Right lobe of liver (tissue), 4 donors: Measurements from ENCODE around the gene STAT6.

ENCODE experiments used
- POLR2A ChIP-seq: fragments of 450-650 bp; IDR thresholded peaks from one replicate; pipeline ENCODE4 v1.6.1; 2017; ENCODE audit warnings: antibody characterized with exemption, mild to moderate bottlenecking
- TF ChIP-seq, protein P1 (sequence below), 4 donors: fragments of 200-600 bp in 3 of 4; fragments of 450-650 bp in 1 of 4; IDR thresholded peaks; one replicate each; pipeline versions ENCODE4 v1.5.1 to v1.8.0; 2016 to 2022; ENCODE audit warnings: antibody characterized with exemption in 4 of 4, mild to moderate bottlenecking in 2 of 4
- donor health status: DM: no; HTN: no; CAD: no.
- donor health status: DM: no; HTN: no; CAD: no.
- donor health status: DM: no; HTN: yes; CAD: no.

DNA sequence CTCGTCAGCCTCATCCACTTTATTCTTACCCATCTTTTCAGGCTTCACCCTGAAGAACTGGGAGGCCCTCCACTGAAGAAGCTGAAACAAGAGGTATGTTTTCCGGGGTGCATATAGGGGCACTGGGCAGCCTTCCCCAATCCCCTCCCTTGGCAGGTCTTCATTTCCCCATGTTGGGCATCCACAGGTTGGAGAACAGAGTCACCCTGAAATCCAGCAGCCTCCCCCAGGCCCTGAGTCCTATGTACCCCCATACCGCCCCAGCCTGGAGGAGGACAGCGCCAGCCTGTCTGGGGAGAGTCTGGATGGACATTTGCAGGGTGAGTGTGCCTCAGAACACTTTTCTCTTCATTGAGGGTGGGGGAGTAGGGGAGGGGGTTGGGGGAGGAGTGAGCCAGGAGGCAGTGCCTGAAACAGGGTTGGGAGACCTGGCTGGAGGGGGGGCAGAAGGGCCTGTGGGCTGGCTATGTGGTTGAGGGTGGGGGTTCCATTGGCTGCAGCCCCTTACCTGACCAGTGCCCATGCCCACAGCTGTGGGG is 18.2 kb downstream of the STAT6 start:
- TF ChIP-seq, protein P1, sequence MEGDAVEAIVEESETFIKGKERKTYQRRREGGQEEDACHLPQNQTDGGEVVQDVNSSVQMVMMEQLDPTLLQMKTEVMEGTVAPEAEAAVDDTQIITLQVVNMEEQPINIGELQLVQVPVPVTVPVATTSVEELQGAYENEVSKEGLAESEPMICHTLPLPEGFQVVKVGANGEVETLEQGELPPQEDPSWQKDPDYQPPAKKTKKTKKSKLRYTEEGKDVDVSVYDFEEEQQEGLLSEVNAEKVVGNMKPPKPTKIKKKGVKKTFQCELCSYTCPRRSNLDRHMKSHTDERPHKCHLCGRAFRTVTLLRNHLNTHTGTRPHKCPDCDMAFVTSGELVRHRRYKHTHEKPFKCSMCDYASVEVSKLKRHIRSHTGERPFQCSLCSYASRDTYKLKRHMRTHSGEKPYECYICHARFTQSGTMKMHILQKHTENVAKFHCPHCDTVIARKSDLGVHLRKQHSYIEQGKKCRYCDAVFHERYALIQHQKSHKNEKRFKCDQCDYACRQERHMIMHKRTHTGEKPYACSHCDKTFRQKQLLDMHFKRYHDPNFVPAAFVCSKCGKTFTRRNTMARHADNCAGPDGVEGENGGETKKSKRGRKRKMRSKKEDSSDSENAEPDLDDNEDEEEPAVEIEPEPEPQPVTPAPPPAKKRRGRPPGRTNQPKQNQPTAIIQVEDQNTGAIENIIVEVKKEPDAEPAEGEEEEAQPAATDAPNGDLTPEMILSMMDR (IDR thresholded peaks at IDR 0.05), result no peak
- no peak for TF ChIP-seq POLR2A
